Brain microvascular endothelial cell (primary cell): ENCODE measurements around the gene SORCS1.

Experiments used
- DNase-seq: peaks from one replicate; pipeline ENCODE4 v3.0.0-alpha.2; 2020
- H3K27ac ChIP-seq: fragments of 250-450 bp; sonication (Bioruptor Pico); 2 replicates; pipeline ENCODE4 v1.5.1; 2020; ENCODE audit warnings: mild to moderate bottlenecking, moderate library complexity
- H3K27me3 ChIP-seq: fragments of 250-450 bp; sonication (Bioruptor Pico); replicated peaks from 2 replicates; pipeline ENCODE4 v1.5.1; 2020; ENCODE audit warnings: mild to moderate bottlenecking
- H3K36me3 ChIP-seq: fragments of 250-450 bp; sonication (Bioruptor Pico); replicated peaks from 2 replicates; pipeline ENCODE4 v1.5.1; 2020; ENCODE audit warnings: mild to moderate bottlenecking
- H3K4me3 ChIP-seq: 2 replicates; pipeline ENCODE4 v1.5.1; 2011; ENCODE audit warnings: low read depth, mild to moderate bottlenecking, control low read depth, low read length, moderate library complexity
- in situ Hi-C: cut with HindIII; loops from 2 replicates; pipeline ENCODE4 v1.10.0; 2017; ENCODE audit warnings: low sequenced_read_pairs, low pct_ligation_motif_present
- TF ChIP-seq, protein P1 (sequence below): IDR thresholded peaks from 2 replicates; pipeline ENCODE4 v1.5.1; 2011; ENCODE audit warnings: low read depth, mild to moderate bottlenecking, moderate library complexity, low read length, control low read depth, inconsistent platforms; ENCODE audit errors: missing control alignments

SORCS1 gene

GRCh38 chr10:106971411-106971831, 193.1 kb downstream of the SORCS1 start:
- no peak for DNase-seq
- TF ChIP-seq, protein P1, sequence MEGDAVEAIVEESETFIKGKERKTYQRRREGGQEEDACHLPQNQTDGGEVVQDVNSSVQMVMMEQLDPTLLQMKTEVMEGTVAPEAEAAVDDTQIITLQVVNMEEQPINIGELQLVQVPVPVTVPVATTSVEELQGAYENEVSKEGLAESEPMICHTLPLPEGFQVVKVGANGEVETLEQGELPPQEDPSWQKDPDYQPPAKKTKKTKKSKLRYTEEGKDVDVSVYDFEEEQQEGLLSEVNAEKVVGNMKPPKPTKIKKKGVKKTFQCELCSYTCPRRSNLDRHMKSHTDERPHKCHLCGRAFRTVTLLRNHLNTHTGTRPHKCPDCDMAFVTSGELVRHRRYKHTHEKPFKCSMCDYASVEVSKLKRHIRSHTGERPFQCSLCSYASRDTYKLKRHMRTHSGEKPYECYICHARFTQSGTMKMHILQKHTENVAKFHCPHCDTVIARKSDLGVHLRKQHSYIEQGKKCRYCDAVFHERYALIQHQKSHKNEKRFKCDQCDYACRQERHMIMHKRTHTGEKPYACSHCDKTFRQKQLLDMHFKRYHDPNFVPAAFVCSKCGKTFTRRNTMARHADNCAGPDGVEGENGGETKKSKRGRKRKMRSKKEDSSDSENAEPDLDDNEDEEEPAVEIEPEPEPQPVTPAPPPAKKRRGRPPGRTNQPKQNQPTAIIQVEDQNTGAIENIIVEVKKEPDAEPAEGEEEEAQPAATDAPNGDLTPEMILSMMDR, result no peak
- in situ Hi-C loops, result no loop called here
- Histone ChIP-seq H3K27me3 (no peaks in the 10 kb centered on the region), H3K27ac (no peak overlapping the region), H3K36me3 (no peaks in the 10 kb centered on the region), H3K4me3 (no peak overlapping the region)

- in situ Hi-C loops, result no loop called here
- DNase-seq, result no peak
- Histone ChIP-seq H3K4me3 (no peak overlapping the region), H3K27me3 (no peaks in the 10 kb centered on the region), H3K36me3 (no peaks in the 10 kb centered on the region), H3K27ac (no peak overlapping the region)
- TF ChIP-seq, protein P1, result no peak
Observed at GRCh38 chr10:106967452-106967851, 197.1 kb downstream of the SORCS1 start.

GRCh38 chr10:106960812-106961211, 203.7 kb downstream of the SORCS1 start:
- in situ Hi-C loops, result no loop called here
- H3K27me3 ChIP-seq, result no peaks in the 10 kb centered on the region
- H3K36me3 ChIP-seq, result no peaks in the 10 kb centered on the region
- no peak for DNase-seq
- H3K27ac ChIP-seq, result no peak overlapping the region
- no peak overlapping the region for H3K4me3 ChIP-seq
- TF ChIP-seq, protein P1, result no peak

DNA sequence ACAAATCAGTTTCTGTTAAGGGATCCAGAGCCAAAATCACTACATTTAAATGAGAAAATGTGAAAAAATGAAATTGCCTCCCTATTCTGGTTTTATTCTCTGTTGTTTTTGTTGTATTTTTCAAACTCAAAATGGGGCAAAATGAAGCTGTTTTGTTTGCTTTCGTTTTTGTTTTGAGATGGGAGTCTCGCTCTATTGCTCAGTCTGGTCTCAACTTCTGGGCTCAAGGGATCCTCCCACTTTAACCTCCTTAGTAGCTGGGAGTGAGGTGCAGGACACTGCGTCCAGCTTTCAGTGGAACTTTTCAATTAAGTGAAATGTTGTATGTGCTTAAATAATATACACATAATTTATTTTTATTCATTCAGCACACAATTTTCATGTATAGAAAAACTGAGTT, 205.0 kb downstream of the SORCS1 start:
- in situ Hi-C loops, result no loop called here
- Histone ChIP-seq H3K4me3 (no peak overlapping the region), H3K27me3 (no peaks in the 10 kb centered on the region), H3K27ac (no peak overlapping the region), H3K36me3 (no peaks in the 10 kb centered on the region)
- TF ChIP-seq, protein P1, result no peak
- no peak for DNase-seq

GRCh38 chr10:106958589-106959361, 205.7 kb downstream of the SORCS1 start:
- no peaks in the 10 kb centered on the region for H3K27me3 ChIP-seq
- no peak overlapping the region for H3K4me3 ChIP-seq
- TF ChIP-seq, protein P1, result no peak
- H3K36me3 ChIP-seq, result no peaks in the 10 kb centered on the region
- H3K27ac ChIP-seq, result no peak overlapping the region
- in situ Hi-C loops, result no loop called here
- DNase-seq, result no peak
